Endothelial cell of umbilical vein (primary cell): ENCODE measurements around the gene EML6. TPM values are rescaled to one million over a fixed set of nuclear protein-coding genes. Genes with fewer than 3 reads are reported as not detected.

Source experiments
- BruUV-seq: library from RNA; stranded (reverse); fragments of 400-500 nt; replicated peaks from 2 replicates; lab custom pipeline; 2021; lab: Mats Ljungman, UMichigan
- CTCF ChIA-PET: fragments of 300-600, 350-600 bp; sonication (Branson Sonifier 250); formaldehyde crosslinking; loops from one replicate; lab custom pipeline; 2021; ENCODE audit warnings: antibody characterized with exemption, inconsistent platforms; lab: Charles Lee
- POLR2A ChIA-PET: fragments of 300-600, 350-600 bp; sonication (Branson Sonifier 250); formaldehyde crosslinking; loops from one replicate; lab custom pipeline; 2021; ENCODE audit warnings: antibody characterized with exemption, inconsistent platforms; lab: Charles Lee
- DNase-seq: peaks from one replicate; pipeline ENCODE4 v3.0.0-alpha.2; 2011; ENCODE audit warnings: low read depth, low spot score
- FAIRE-seq: peaks from 2 replicates; lab custom pipeline; 2011; peaks lifted over from hg19 to GRCh38; lab: Jason Lieb, UNC
- H2AFZ ChIP-seq: 2 replicates; pipeline ENCODE4 v1.6.0; 2012; ENCODE audit warnings: low read depth, low read length, control low read depth, inconsistent platforms
- H3K27ac ChIP-seq: 2 replicates; pipeline ENCODE4 v1.5.1; 2011; ENCODE audit warnings: low read depth, mild to moderate bottlenecking, control low read depth, low read length, moderate library complexity; ENCODE audit not compliant: insufficient read depth
- H3K27me3 ChIP-seq, 2 experiments: 2 replicates each; pipeline versions ENCODE4 v1.6.0 to v1.6.1; 2011; ENCODE audit warnings: low read length in 2 of 2, mixed read lengths in 1 of 2; ENCODE audit not compliant: control insufficient read depth in 2 of 2, insufficient read depth in 2 of 2
- H3K36me3 ChIP-seq, 2 experiments: 2 replicates in 1 of 2; 3 replicates in 1 of 2; pipeline ENCODE4 v1.5.1; 2011; ENCODE audit warnings: low read length in 2 of 2, mild to moderate bottlenecking in 1 of 2, moderate library complexity in 1 of 2; ENCODE audit not compliant: control insufficient read depth in 2 of 2, insufficient read depth in 2 of 2; ENCODE audit errors: extremely low read depth in 1 of 2
- H3K4me1 ChIP-seq: 3 replicates; pipeline ENCODE4 v1.5.1; 2011; ENCODE audit warnings: mild to moderate bottlenecking, low read length; ENCODE audit not compliant: control insufficient read depth, insufficient read depth; ENCODE audit errors: extremely low read depth
- H3K4me2 ChIP-seq: 2 replicates; pipeline ENCODE4 v1.6.1; 2011; ENCODE audit warnings: low read length, control low read depth, mixed read lengths; ENCODE audit not compliant: insufficient read depth
- H3K4me3 ChIP-seq, 3 experiments: fragments of 200-600 bp in 1 of 3; sonication (generic), shearing (Covaris generic) in 1 of 3; replicated peaks in 1 of 3; 2 replicates each; pipeline ENCODE4 v1.5.1; 2011 to 2016; ENCODE audit warnings: control low read depth in 3 of 3, low read length in 3 of 3, mild to moderate bottlenecking in 2 of 3, inconsistent platforms in 1 of 3, low read depth in 1 of 3, moderate library complexity in 1 of 3; ENCODE audit not compliant: insufficient read depth in 1 of 3
- H3K79me2 ChIP-seq: 2 replicates; pipeline ENCODE4 v1.6.0; 2012; ENCODE audit warnings: low read length, inconsistent platforms; ENCODE audit not compliant: control insufficient read depth, insufficient read depth
- H3K9ac ChIP-seq: replicated peaks from 2 replicates; pipeline ENCODE3; 2011; ENCODE audit warnings: low read length, control low read depth; ENCODE audit not compliant: insufficient read depth; ENCODE audit errors: extremely low read depth
- H3K9me1 ChIP-seq: replicated peaks from 3 replicates; pipeline ENCODE4 v1.6.0; 2011; ENCODE audit warnings: mild to moderate bottlenecking, low read length; ENCODE audit not compliant: control insufficient read depth, insufficient read depth; ENCODE audit errors: extremely low read depth
- H3K9me3 ChIP-seq: replicated peaks from 2 replicates; pipeline ENCODE4 v1.5.1; 2012; ENCODE audit warnings: low read length, inconsistent platforms; ENCODE audit not compliant: control insufficient read depth, insufficient read depth
- H4K20me1 ChIP-seq: replicated peaks from 2 replicates; pipeline ENCODE3; 2011; ENCODE audit warnings: mild to moderate bottlenecking, low read length; ENCODE audit not compliant: control insufficient read depth, insufficient read depth; ENCODE audit errors: extremely low read depth
- CTCF ChIP-seq, 2 donors: IDR thresholded peaks; 1 replicate in 1 of 2; 2 replicates in 1 of 2; pipeline ENCODE4 v1.5.1; 2011; ENCODE audit warnings: low read length in 2 of 2, mild to moderate bottlenecking in 2 of 2, moderate library complexity in 2 of 2, control low read depth in 1 of 2, inconsistent platforms in 1 of 2, low read depth in 1 of 2; ENCODE audit not compliant: insufficient read depth in 1 of 2; ENCODE audit errors: extremely low read depth in 1 of 2
- FOS ChIP-seq: IDR thresholded peaks from 2 replicates; pipeline ENCODE4 v1.6.1; 2011; ENCODE audit warnings: mild to moderate bottlenecking, low read length, moderate library complexity, borderline replicate concordance; ENCODE audit not compliant: insufficient read depth
- GATA2 ChIP-seq: IDR thresholded peaks from 2 replicates; pipeline ENCODE4 v1.7.0; 2011; ENCODE audit warnings: low read depth, mild to moderate bottlenecking, moderate library complexity, mixed read lengths, low read length; ENCODE audit not compliant: insufficient read length, insufficient read depth
- JUN ChIP-seq: IDR thresholded peaks from 2 replicates; pipeline ENCODE4 v1.6.1; 2011; ENCODE audit warnings: borderline replicate concordance, low read depth; ENCODE audit not compliant: insufficient read length, insufficient read depth
- MAX ChIP-seq: IDR thresholded peaks from 2 replicates; pipeline ENCODE4 v1.6.1; 2011; ENCODE audit not compliant: insufficient read depth, insufficient read length
- MYC ChIP-seq: IDR thresholded peaks from one replicate; pipeline ENCODE4 v1.6.1; 2011; ENCODE audit warnings: mild to moderate bottlenecking, low read depth, low read length
- POLR2A ChIP-seq: IDR thresholded peaks from 2 replicates; pipeline ENCODE4 v1.6.1; 2012; ENCODE audit warnings: low read depth, mild to moderate bottlenecking, control low read depth, low read length
- POLR2AphosphoS5 ChIP-seq: IDR thresholded peaks from 2 replicates; pipeline ENCODE4 v1.6.1; 2012; ENCODE audit warnings: low read depth, mild to moderate bottlenecking, control low read depth, low read length, moderate library complexity; ENCODE audit not compliant: insufficient read depth
- dilution Hi-C: fragments of 300-500 bp; cut with MboI; formaldehyde crosslinking; loops from one replicate; pipeline ENCODE4 v1.15.0; 2019; ENCODE audit warnings: low sequenced_read_pairs; ENCODE audit not compliant: extremely low pct_ligation_motif_present
- intact Hi-C: fragments of 100-400 bp; cut with micrococcal nuclease; formaldehyde crosslinking; loops from one replicate; pipeline ENCODE4 v1.10.0; 2022
- polyA plus RNA-seq, 4 experiments: library from polyadenylated mRNA; depleted of rRNA in 3 of 4; stranded (reverse) in 3 of 4; unstranded in 1 of 4; fragments of >200 nt; gene quantifications; 2 replicates each; pipeline versions ENCODE4 v1.2.1 to v1.2.3, GENCODE V29; 2011 to 2012; ENCODE audit warnings: missing spikeins in 1 of 4
- total RNA-seq: library from RNA; stranded (reverse); gene quantifications from 2 replicates; pipeline ENCODE4 v1.2.3, GENCODE V29; 2021

The EML6 gene
- total and polyA plus RNA-seq, 2 donors (not counting 3 experiments of a cell fraction or from before 2014, with no cell fraction given) = 0.79 to 2.1 TPM

- TF ChIP-seq MYC (no peak), MAX (no peak), FOS (no peak), POLR2A (no peak), CTCF (IDR thresholded peaks at IDR 0.05; ENCODE audit: extremely low read depth in 1 of 2, insufficient read depth in 1 of 2, low read depth in 1 of 2, low read length in 2 of 2) (no peak), POLR2AphosphoS5 (no peak), GATA2 (no peak), JUN (no peak)
- intact Hi-C loops (no loop called here), dilution Hi-C loops (no loop called here)
- Histone ChIP-seq H3K9me1 (no peaks in the 10 kb centered on the region), H3K9ac (no peak overlapping the region), H2AFZ (no peak overlapping the region), H3K27me3 (no peaks in the 10 kb centered on the region), H3K4me2 (no peak overlapping the region), H3K79me2 (peaks cover 99% of the 10 kb centered on the region), H3K9me3 (no peaks in the 10 kb centered on the region), H3K27ac (no peak overlapping the region), H4K20me1 (peaks cover 10% of the 10 kb centered on the region), H3K36me3 (peaks cover 0 to 11% of the 10 kb centered on the region in 2 experiments), H3K4me1 (peaks cover 11% of the 10 kb centered on the region), H3K4me3 (no peak overlapping the region)
- CTCF ChIA-PET = interaction anchor here (0.9 to 8.2 kb wide), 8 partner anchors 10 to 452 kb away, joined by 3 to 50 read pairs (median 4); no protein-coding TSS in a partner anchor
- POLR2A ChIA-PET = interaction anchor here (0.7 kb wide), 1 partner anchor 215 kb away, joined by 4 read pairs; no protein-coding TSS in a partner anchor
- FAIRE-seq (no peak), DNase-seq (no peak)
- BruUV-seq = no TSS peak
Observed at GRCh38 chr2:54979321-54980044, 256.0 kb downstream of the EML6 start.
